ENCODE measurements around the gene SEMA5A.

The SEMA5A gene

DNA sequence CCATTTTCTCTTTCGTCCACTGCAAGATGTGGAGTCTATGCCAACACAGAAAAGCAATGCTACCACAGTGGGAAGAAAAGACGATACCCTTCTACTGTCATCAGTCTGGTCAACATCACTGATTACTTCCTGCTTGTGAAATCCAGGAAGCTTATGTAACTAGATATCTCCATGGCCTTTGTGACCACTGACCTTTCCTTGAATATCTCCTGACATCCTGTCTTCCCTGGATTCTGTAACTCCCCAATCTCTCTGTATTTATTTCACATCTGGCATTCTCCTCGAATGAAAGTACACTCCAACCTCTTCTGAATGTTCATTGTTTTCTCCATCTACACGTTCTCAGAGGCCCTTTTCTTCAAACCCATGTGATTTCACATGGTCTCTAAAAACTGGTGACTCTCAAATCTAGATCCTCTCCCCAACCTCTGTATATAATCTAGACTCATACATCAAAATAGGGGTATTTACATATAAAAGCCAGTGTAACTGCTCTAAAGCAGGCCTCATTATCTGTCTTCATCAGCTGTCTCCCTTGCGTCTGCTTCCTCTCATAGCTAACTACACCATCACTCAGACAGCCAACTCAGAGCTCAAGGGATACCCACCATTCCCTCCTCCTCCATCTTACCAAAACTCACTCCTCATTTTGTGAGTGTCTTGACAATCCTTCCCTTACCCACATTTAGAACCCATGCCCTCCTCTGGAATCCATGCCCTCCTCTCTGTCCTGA, 156.8 kb downstream of the SEMA5A start:
- no peak overlapping the region for H3K27ac ChIP-seq (ENCODE audit: low read length)
- no peaks in the 10 kb centered on the region for H3K27me3 ChIP-seq (ENCODE audit: control insufficient read depth, insufficient read depth, low read length)
- H3K36me3 ChIP-seq (ENCODE audit: control insufficient read depth, insufficient read depth, low read length) = no peaks in the 10 kb centered on the region
- no peak for DNase-seq (ENCODE audit: low read depth, low spot score)
- no peaks in the 10 kb centered on the region for H3K9me3 ChIP-seq (ENCODE audit: control insufficient read depth, insufficient read depth, low read length)
- no peak overlapping the region for H3K4me3 ChIP-seq (ENCODE audit: low read length)
- no peaks in the 10 kb centered on the region for H3K4me1 ChIP-seq (ENCODE audit: control insufficient read depth, insufficient read depth, low read length)
- WGBS (ENCODE audit: insufficient coverage, insufficient read length) = no CpG with 5 or more reads among the region's 5 CpGs

DNA sequence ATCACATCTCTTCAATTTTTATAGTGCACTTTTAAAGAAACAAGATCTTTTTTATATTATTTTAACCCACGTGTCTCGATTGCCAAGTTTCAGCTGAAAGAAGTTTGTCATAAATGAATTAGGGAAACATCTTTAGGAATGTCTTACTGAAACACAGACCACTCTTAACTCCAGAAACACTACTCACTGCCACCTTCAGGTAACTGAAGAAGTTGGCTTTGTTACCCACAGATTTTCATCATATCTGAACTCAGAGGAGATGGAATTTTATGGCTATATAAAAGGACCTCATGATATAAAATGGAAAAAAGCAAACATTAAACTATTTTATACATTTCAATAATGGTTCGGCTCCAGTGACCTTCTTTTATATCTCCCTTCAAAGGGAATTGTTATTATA, 158.0 kb downstream of the SEMA5A start:
- Histone ChIP-seq H3K9me3 (ENCODE audit: control insufficient read depth, insufficient read depth, low read length) (no peaks in the 10 kb centered on the region), H3K27me3 (ENCODE audit: control insufficient read depth, insufficient read depth, low read length) (no peaks in the 10 kb centered on the region), H3K36me3 (ENCODE audit: control insufficient read depth, insufficient read depth, low read length) (no peaks in the 10 kb centered on the region), H3K4me1 (ENCODE audit: control insufficient read depth, insufficient read depth, low read length) (no peaks in the 10 kb centered on the region), H3K4me3 (ENCODE audit: low read length) (no peak overlapping the region), H3K27ac (ENCODE audit: low read length) (no peak overlapping the region)
- no CpG with 5 or more reads among the region's 3 CpGs for WGBS (ENCODE audit: insufficient coverage, insufficient read length)
- no peak for DNase-seq (ENCODE audit: low read depth, low spot score)

DNA sequence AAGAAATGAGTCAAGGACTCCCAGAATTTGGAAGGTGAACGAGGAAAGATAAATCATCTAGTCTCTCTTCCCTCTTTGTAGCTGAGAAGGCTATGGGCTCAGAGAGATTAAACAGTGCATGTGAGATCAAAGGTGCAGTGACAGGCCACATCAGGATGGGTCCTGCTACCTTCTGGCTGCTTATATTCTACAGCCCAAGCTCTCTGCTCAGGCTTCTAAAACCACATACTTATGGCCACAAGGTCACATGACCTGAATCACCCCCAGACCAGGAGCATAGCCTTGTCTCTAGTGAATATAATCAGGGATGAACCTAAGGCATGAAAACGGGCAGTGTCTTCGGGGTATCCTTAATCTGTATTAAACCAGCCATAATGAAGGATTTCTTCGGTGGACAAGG, 158.9 kb downstream of the SEMA5A start:
- Histone ChIP-seq H3K27me3 (ENCODE audit: control insufficient read depth, insufficient read depth, low read length) (no peaks in the 10 kb centered on the region), H3K4me3 (ENCODE audit: low read length) (no peak overlapping the region), H3K9me3 (ENCODE audit: control insufficient read depth, insufficient read depth, low read length) (no peaks in the 10 kb centered on the region), H3K36me3 (ENCODE audit: control insufficient read depth, insufficient read depth, low read length) (no peaks in the 10 kb centered on the region), H3K27ac (ENCODE audit: low read length) (no peak overlapping the region), H3K4me1 (ENCODE audit: control insufficient read depth, insufficient read depth, low read length) (no peaks in the 10 kb centered on the region)
- no peak for DNase-seq (ENCODE audit: low read depth, low spot score)
- WGBS (ENCODE audit: insufficient coverage, insufficient read length) = no CpG with 5 or more reads among the region's 4 CpGs

DNA sequence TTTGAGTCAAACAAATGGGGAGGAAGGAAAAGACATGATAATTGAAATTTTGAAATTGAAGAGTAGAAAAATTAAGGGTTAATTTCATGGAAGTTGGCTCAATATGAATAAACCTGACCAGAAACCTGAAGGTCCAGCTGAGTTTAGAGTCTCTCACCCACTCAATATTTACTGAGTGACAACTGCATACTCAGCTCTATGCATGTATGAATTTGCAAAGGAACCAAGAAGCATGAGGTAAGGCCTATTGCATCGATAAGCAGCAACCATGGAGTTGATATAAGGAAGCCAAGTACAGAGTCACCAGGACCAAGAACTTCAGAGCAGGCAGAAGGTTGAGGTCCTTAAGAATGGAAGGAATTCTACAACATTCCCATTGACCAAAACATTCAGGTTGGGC, 163.4 kb downstream of the SEMA5A start:
- no CpG with 5 or more reads among the region's 1 CpG for WGBS (ENCODE audit: insufficient coverage, insufficient read length)
- H3K36me3 ChIP-seq (ENCODE audit: control insufficient read depth, insufficient read depth, low read length) = no peaks in the 10 kb centered on the region
- H3K4me3 ChIP-seq (ENCODE audit: low read length) = no peak overlapping the region
- DNase-seq (ENCODE audit: low read depth, low spot score) = no peak
- H3K27me3 ChIP-seq (ENCODE audit: control insufficient read depth, insufficient read depth, low read length) = no peaks in the 10 kb centered on the region
- no peaks in the 10 kb centered on the region for H3K9me3 ChIP-seq (ENCODE audit: control insufficient read depth, insufficient read depth, low read length)
- no peak overlapping the region for H3K27ac ChIP-seq (ENCODE audit: low read length)
- H3K4me1 ChIP-seq (ENCODE audit: control insufficient read depth, insufficient read depth, low read length) = no peaks in the 10 kb centered on the region

DNA sequence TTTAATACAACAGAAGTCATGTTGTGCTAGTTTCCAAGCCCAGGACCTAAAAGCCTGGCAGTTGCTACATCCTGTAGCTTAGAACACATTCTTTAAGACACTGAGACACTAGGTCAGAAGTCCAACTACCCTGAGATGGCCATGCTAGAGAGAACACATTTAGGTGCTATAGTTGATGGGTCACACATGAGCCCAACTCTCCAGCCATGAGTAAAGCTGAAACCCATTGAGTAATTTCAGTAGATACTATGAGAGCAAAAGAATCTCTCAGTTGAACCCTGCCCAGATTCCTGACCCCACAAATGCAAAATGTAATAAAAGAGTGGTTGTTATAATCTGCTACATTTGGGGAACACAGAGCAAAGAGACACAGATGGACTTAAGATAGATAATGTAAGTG, 164.4 kb downstream of the SEMA5A start:
- no peak for DNase-seq (ENCODE audit: low read depth, low spot score)
- Histone ChIP-seq H3K27me3 (ENCODE audit: control insufficient read depth, insufficient read depth, low read length) (no peaks in the 10 kb centered on the region), H3K27ac (ENCODE audit: low read length) (no peak overlapping the region), H3K4me1 (ENCODE audit: control insufficient read depth, insufficient read depth, low read length) (no peaks in the 10 kb centered on the region), H3K9me3 (ENCODE audit: control insufficient read depth, insufficient read depth, low read length) (no peaks in the 10 kb centered on the region), H3K36me3 (ENCODE audit: control insufficient read depth, insufficient read depth, low read length) (no peaks in the 10 kb centered on the region), H3K4me3 (ENCODE audit: low read length) (no peak overlapping the region)

DNA sequence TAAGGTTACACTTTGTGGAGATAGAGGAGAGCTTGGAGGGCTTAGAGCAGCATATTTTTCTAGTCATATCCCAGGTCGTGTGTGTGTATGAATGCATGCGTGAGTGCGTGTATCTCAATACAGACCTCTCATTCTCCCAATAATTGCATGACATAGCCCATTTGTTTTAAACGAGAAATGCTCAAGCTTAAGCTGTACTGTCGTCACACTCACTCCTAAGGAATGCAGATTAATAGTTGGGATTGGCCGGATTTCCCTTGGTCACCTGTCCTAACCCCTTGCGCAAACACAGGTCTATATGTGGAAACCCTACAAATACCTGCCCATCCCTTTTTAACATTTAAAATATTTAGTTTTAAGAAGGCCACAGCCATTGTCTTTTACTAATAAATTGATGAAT, 165.8 kb downstream of the SEMA5A start:
- Histone ChIP-seq H3K36me3 (ENCODE audit: control insufficient read depth, insufficient read depth, low read length) (no peaks in the 10 kb centered on the region), H3K4me3 (ENCODE audit: low read length) (no peak overlapping the region), H3K27me3 (ENCODE audit: control insufficient read depth, insufficient read depth, low read length) (no peaks in the 10 kb centered on the region), H3K27ac (ENCODE audit: low read length) (no peak overlapping the region), H3K9me3 (ENCODE audit: control insufficient read depth, insufficient read depth, low read length) (no peaks in the 10 kb centered on the region), H3K4me1 (ENCODE audit: control insufficient read depth, insufficient read depth, low read length) (no peaks in the 10 kb centered on the region)
- no peak for DNase-seq (ENCODE audit: low read depth, low spot score)
- WGBS (ENCODE audit: insufficient coverage, insufficient read length) = no CpG with 5 or more reads among the region's 7 CpGs

DNA sequence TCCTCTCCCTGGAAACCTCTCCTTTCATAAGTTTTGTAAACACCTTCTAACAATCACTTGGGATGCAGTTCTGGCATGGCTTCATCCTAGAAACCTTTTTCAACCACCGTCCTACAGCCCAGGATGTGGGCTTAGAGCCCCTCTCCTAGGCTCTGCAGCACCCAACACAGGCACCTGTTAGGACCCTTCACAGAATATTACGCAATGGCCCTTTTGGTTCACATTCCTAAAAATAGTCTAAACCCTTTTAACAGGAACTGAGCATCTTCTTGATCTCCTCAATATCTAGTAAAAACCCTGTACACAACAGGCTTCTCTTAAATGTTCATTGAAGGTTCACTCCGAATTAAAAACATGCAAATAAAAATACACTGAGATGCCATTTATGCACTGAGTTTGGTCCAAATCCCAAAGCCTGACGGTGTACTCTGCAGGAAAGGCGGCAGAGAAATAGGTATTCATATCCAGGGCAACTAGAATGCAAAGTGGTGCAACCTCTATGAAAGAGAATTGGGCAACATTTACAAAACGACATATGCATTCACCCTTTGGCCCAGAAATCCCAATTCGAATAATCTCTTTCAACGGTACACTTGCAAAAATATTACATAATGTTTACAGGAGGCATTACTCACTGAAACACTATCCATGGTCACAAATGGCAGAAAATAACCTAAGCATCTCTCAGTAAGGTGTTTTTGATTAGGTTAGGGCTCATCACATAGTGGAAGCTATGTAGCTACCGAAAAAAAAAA, 169.3 kb downstream of the SEMA5A start:
- WGBS (ENCODE audit: insufficient coverage, insufficient read length) = no CpG with 5 or more reads among the region's 9 CpGs
- no peak for DNase-seq (ENCODE audit: low read depth, low spot score)
- H3K27ac ChIP-seq (ENCODE audit: low read length) = no peak overlapping the region

DNA sequence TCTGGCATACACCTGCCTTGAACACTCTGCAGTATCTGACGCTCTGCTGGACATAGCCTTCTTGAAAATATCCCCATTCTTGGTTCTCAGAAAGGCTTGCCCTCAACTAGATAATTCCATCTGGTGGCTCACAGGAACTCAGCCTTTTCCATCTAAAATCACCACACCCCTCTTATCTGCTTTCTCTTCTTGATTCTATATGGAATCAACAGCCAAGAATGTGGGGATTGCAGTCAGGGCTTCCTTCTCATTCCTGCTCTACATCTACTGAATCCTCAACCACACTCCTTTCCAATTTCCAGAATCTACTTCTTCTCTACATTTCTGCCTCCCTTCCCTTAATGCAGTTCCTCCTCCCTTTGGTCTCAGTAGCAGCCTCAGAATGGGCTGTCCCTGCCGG, 170.1 kb downstream of the SEMA5A start:
- Histone ChIP-seq H3K27me3 (ENCODE audit: control insufficient read depth, insufficient read depth, low read length) (no peaks in the 10 kb centered on the region), H3K36me3 (ENCODE audit: control insufficient read depth, insufficient read depth, low read length) (no peaks in the 10 kb centered on the region), H3K4me3 (ENCODE audit: low read length) (no peak overlapping the region), H3K4me1 (ENCODE audit: control insufficient read depth, insufficient read depth, low read length) (no peaks in the 10 kb centered on the region), H3K27ac (ENCODE audit: low read length) (no peak overlapping the region), H3K9me3 (ENCODE audit: control insufficient read depth, insufficient read depth, low read length) (no peaks in the 10 kb centered on the region)
- no CpG with 5 or more reads among the region's 2 CpGs for WGBS (ENCODE audit: insufficient coverage, insufficient read length)
- DNase-seq (ENCODE audit: low read depth, low spot score) = no peak

More for the DNA sequence above, 169.3 kb downstream of the SEMA5A start:
- no peaks in the 10 kb centered on the region for H3K27me3 ChIP-seq (ENCODE audit: control insufficient read depth, insufficient read depth, low read length)
- H3K4me3 ChIP-seq (ENCODE audit: low read length) = no peak overlapping the region
- no peaks in the 10 kb centered on the region for H3K36me3 ChIP-seq (ENCODE audit: control insufficient read depth, insufficient read depth, low read length)
- H3K4me1 ChIP-seq (ENCODE audit: control insufficient read depth, insufficient read depth, low read length) = no peaks in the 10 kb centered on the region
- H3K9me3 ChIP-seq (ENCODE audit: control insufficient read depth, insufficient read depth, low read length) = no peaks in the 10 kb centered on the region

DNA sequence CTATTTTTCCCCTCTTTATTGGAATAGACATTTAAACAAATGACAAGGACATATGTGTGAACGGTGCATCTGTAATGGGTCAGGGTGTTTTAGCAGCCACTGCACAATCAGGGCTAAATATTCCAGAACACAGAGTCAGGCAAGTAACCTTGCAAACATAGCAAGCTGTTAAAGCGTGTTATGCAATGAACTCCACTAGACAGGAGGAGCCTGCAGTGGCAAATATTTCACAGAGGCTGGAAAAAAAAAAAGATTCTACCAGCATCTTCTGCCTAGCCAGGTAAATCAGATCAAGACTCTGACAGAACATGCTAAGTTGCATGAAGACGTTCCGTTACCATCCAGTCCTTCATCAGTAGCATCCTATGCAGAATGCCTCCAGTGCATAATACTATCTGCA, 171.8 kb downstream of the SEMA5A start:
- H3K9me3 ChIP-seq (ENCODE audit: control insufficient read depth, insufficient read depth, low read length) = no peaks in the 10 kb centered on the region
- no CpG with 5 or more reads among the region's 4 CpGs for WGBS (ENCODE audit: insufficient coverage, insufficient read length)

DNA sequence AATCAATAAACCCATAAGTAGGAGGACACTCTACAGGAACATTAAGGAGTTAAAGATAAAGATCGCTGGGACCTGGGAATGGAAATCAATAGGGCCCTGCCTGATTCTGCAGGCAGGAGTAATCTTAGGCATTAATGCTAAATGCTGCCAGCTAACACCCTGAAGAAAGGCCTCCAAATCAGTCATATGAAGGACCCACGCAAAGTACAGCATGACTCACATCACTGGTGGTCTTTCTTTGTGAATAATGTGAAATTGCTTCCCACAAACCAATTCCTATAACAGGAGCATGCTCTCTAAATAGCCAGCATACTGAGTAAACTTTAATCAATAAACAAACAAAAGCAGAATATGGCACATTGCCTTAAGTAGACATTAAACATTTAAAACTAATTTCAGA, 172.3 kb downstream of the SEMA5A start:
- no CpG with 5 or more reads among the region's 2 CpGs for WGBS (ENCODE audit: insufficient coverage, insufficient read length)
- Histone ChIP-seq H3K4me3 (ENCODE audit: low read length) (no peak overlapping the region), H3K9me3 (ENCODE audit: control insufficient read depth, insufficient read depth, low read length) (no peaks in the 10 kb centered on the region), H3K27me3 (ENCODE audit: control insufficient read depth, insufficient read depth, low read length) (no peaks in the 10 kb centered on the region), H3K27ac (ENCODE audit: low read length) (no peak overlapping the region), H3K36me3 (ENCODE audit: control insufficient read depth, insufficient read depth, low read length) (no peaks in the 10 kb centered on the region), H3K4me1 (ENCODE audit: control insufficient read depth, insufficient read depth, low read length) (no peaks in the 10 kb centered on the region)
- DNase-seq (ENCODE audit: low read depth, low spot score) = no peak

More for the DNA sequence above, 171.8 kb downstream of the SEMA5A start:
- H3K4me3 ChIP-seq (ENCODE audit: low read length) = no peak overlapping the region
- no peak overlapping the region for H3K27ac ChIP-seq (ENCODE audit: low read length)
- no peaks in the 10 kb centered on the region for H3K27me3 ChIP-seq (ENCODE audit: control insufficient read depth, insufficient read depth, low read length)
- H3K36me3 ChIP-seq (ENCODE audit: control insufficient read depth, insufficient read depth, low read length) = no peaks in the 10 kb centered on the region
- no peaks in the 10 kb centered on the region for H3K4me1 ChIP-seq (ENCODE audit: control insufficient read depth, insufficient read depth, low read length)
- DNase-seq (ENCODE audit: low read depth, low spot score) = no peak

DNA sequence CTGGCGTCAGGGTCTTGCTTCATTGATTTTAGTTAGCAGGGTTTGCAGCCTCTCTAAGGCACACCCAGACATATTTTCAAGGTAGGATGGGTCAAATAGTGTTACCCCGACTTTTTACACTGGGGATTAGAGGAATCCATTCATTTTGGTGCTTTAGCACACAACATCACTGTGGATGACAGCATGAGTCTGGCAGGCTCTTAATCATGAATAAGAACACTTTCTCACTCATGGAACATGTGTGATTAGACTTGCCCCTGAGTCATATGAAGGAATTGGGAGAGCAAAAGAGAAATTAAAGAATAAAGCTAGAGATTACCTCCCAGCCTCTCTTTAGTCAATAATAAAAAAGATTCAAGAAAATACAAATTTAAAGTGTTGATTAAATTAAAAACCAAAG, 175.6 kb downstream of the SEMA5A start:
- no peak overlapping the region for H3K27ac ChIP-seq (ENCODE audit: low read length)
- no peaks in the 10 kb centered on the region for H3K4me1 ChIP-seq (ENCODE audit: control insufficient read depth, insufficient read depth, low read length)
- no peak for DNase-seq (ENCODE audit: low read depth, low spot score)
- H3K4me3 ChIP-seq (ENCODE audit: low read length) = no peak overlapping the region
- H3K27me3 ChIP-seq (ENCODE audit: control insufficient read depth, insufficient read depth, low read length) = no peaks in the 10 kb centered on the region
- H3K36me3 ChIP-seq (ENCODE audit: control insufficient read depth, insufficient read depth, low read length) = no peaks in the 10 kb centered on the region
- WGBS (ENCODE audit: insufficient coverage, insufficient read length) = no CpG with 5 or more reads among the region's 2 CpGs
- no peaks in the 10 kb centered on the region for H3K9me3 ChIP-seq (ENCODE audit: control insufficient read depth, insufficient read depth, low read length)
